Keratinocyte (primary cell): ENCODE measurements around the gene KAT6B. TPM values are rescaled to one million over a fixed set of nuclear protein-coding genes. Genes with fewer than 3 reads are reported as not detected.
"Not testable (repeated sequence)": the region's sequence is repeated elsewhere in the genome, so short reads cannot be mapped to it uniquely, and the experiment has no call there.

ENCODE experiments used
- DNase-seq: peaks from one replicate; pipeline ENCODE4 v3.0.0-alpha.2; 2011; ENCODE audit warnings: low read depth, missing footprints, low spot score
- FAIRE-seq: peaks from 2 replicates; lab custom pipeline; 2011; peaks lifted over from hg19 to GRCh38; lab: Jason Lieb, UNC
- H2AFZ ChIP-seq: 2 replicates; pipeline ENCODE4 v1.6.0; 2012; ENCODE audit warnings: low read length, control low read depth, inconsistent platforms; ENCODE audit not compliant: control insufficient read depth
- H3K27ac ChIP-seq: 2 replicates; pipeline ENCODE4 v1.5.1; 2011; ENCODE audit warnings: low read length; ENCODE audit not compliant: control insufficient read depth, insufficient read depth
- H3K27me3 ChIP-seq: 3 replicates; pipeline ENCODE4 v1.6.0; 2011; ENCODE audit warnings: low read length; ENCODE audit not compliant: control insufficient read depth, insufficient read depth; ENCODE audit errors: extremely low read depth
- H3K36me3 ChIP-seq, 2 experiments: 2 replicates in 1 of 2; 3 replicates in 1 of 2; pipeline ENCODE4 v1.5.1; 2011; ENCODE audit warnings: low read length in 2 of 2, mild to moderate bottlenecking in 1 of 2; ENCODE audit not compliant: control insufficient read depth in 2 of 2, insufficient read depth in 2 of 2; ENCODE audit errors: extremely low read depth in 1 of 2
- H3K4me1 ChIP-seq: 3 replicates; pipeline ENCODE4 v1.5.1; 2011; ENCODE audit warnings: low read length; ENCODE audit not compliant: control insufficient read depth, insufficient read depth; ENCODE audit errors: extremely low read depth
- H3K4me2 ChIP-seq: 3 replicates; pipeline ENCODE4 v1.6.0; 2011; ENCODE audit warnings: low read depth, low read length; ENCODE audit not compliant: control insufficient read depth, insufficient read depth; ENCODE audit errors: extremely low read depth
- H3K4me3 ChIP-seq, 3 experiments: fragments of 200-600 bp in 1 of 3; sonication (generic) in 1 of 3; 2 replicates in 2 of 3; 3 replicates in 1 of 3; pipeline ENCODE4 v1.5.1; 2011 to 2016; ENCODE audit warnings: low read length in 3 of 3, mild to moderate bottlenecking in 3 of 3, control low read depth in 2 of 3, inconsistent platforms in 1 of 3, low read depth in 1 of 3, mixed read lengths in 1 of 3, mixed run types in 1 of 3, moderate library complexity in 1 of 3; ENCODE audit not compliant: control insufficient read depth in 2 of 3, insufficient read depth in 2 of 3; ENCODE audit errors: extremely low read depth in 1 of 3
- H3K79me2 ChIP-seq: 2 replicates; pipeline ENCODE4 v1.6.0; 2012; ENCODE audit warnings: low read length; ENCODE audit not compliant: control insufficient read depth, insufficient read depth
- H3K9ac ChIP-seq: 3 replicates; pipeline ENCODE4 v1.6.0; 2011; ENCODE audit warnings: low read length; ENCODE audit not compliant: control insufficient read depth, insufficient read depth; ENCODE audit errors: extremely low read depth
- H3K9me1 ChIP-seq: 3 replicates; pipeline ENCODE4 v1.6.0; 2011; ENCODE audit warnings: low read length; ENCODE audit not compliant: control insufficient read depth, insufficient read depth; ENCODE audit errors: extremely low read depth
- H3K9me3 ChIP-seq: 2 replicates; pipeline ENCODE4 v1.5.1; 2012; ENCODE audit warnings: low read depth, low read length; ENCODE audit not compliant: control insufficient read depth
- H4K20me1 ChIP-seq: 3 replicates; pipeline ENCODE4 v1.6.0; 2011; ENCODE audit warnings: low read length; ENCODE audit not compliant: control insufficient read depth, insufficient read depth; ENCODE audit errors: extremely low read depth
- CTCF ChIP-seq, 3 experiments: IDR thresholded peaks in 1 of 3; conservative IDR thresholded peaks in 1 of 3; optimal IDR thresholded peaks in 1 of 3; 2 replicates in 2 of 3; 3 replicates in 1 of 3; pipeline versions ENCODE3 to v1.5.1; 2011; ENCODE audit warnings: low read length in 3 of 3, mild to moderate bottlenecking in 3 of 3, moderate library complexity in 2 of 3, control low read depth in 1 of 3, inconsistent platforms in 1 of 3; ENCODE audit not compliant: insufficient read depth in 2 of 3; ENCODE audit errors: extremely low read depth in 1 of 3
- EZH2 ChIP-seq: IDR thresholded peaks from one replicate; pipeline ENCODE4 v1.6.1; 2012; ENCODE audit warnings: inconsistent platforms, mild to moderate bottlenecking, low read length, moderate library complexity
- dilution Hi-C: fragments of 300-500 bp; cut with MboI; formaldehyde crosslinking; loops from one replicate; pipeline ENCODE4 v1.7.0; 2020; ENCODE audit warnings: low sequenced_read_pairs; ENCODE audit not compliant: extremely low pct_ligation_motif_present
- polyA plus RNA-seq, 5 experiments: library from polyadenylated mRNA; depleted of rRNA in 3 of 5; stranded (reverse) in 3 of 5; stranded (forward) in 1 of 5; unstranded in 1 of 5; fragments of >200 nt; gene quantifications; 1 replicate in 1 of 5; 2 replicates in 3 of 5; 3 replicates in 1 of 5; pipeline versions ENCODE4 v1.2.1 to v1.2.3, GENCODE V29; 2011 to 2012; ENCODE audit warnings: missing spikeins in 2 of 5, low read depth in 1 of 5, low replicate concordance in 1 of 5

Gene KAT6B
- polyA plus RNA-seq, 1 donor (not counting 4 experiments of a cell fraction or from before 2014, with no cell fraction given), result 2.9 TPM

- DNase-seq, result no peak
- Histone ChIP-seq H3K27me3 (no peaks in the 10 kb centered on the region), H3K79me2 (no peaks in the 10 kb centered on the region), H3K9me3 (no peaks in the 10 kb centered on the region), H2AFZ (no peak overlapping the region), H3K4me3 (no peak overlapping the region), H3K36me3 (no peaks in the 10 kb centered on the region), H3K9me1 (no peaks in the 10 kb centered on the region), H3K4me2 (no peak overlapping the region), H3K4me1 (no peaks in the 10 kb centered on the region), H4K20me1 (no peaks in the 10 kb centered on the region), H3K27ac (no peak overlapping the region), H3K9ac (no peak overlapping the region)
- FAIRE-seq, result no peak
- dilution Hi-C loops, result no loop called here
- TF ChIP-seq CTCF (optimal IDR thresholded peaks at IDR 0.05 in 1 of 3, IDR thresholded peaks at IDR 0.05 in 1 of 3, conservative IDR thresholded peaks at IDR 0.05 in 1 of 3; ENCODE audit: extremely low read depth in 1 of 3, insufficient read depth in 2 of 3, low read length in 3 of 3), result no peak
- TF ChIP-seq EZH2, result no peak
Measured at GRCh38 chr10:75050149-75050919, 223.9 kb downstream of the KAT6B start.

- DNase-seq (no peak), FAIRE-seq (no peak)
- Histone ChIP-seq H3K9me3 (no peaks in the 10 kb centered on the region), H3K4me3 (no peak overlapping the region), H3K27me3 (no peaks in the 10 kb centered on the region), H3K9ac (no peak overlapping the region), H3K4me2 (no peak overlapping the region), H4K20me1 (no peaks in the 10 kb centered on the region), H3K36me3 (no peaks in the 10 kb centered on the region), H3K79me2 (no peaks in the 10 kb centered on the region), H3K4me1 (no peaks in the 10 kb centered on the region), H3K9me1 (no peaks in the 10 kb centered on the region), H2AFZ (no peak overlapping the region), H3K27ac (no peak overlapping the region)
- no peak for TF ChIP-seq EZH2
- TF ChIP-seq CTCF (optimal IDR thresholded peaks at IDR 0.05 in 1 of 3, IDR thresholded peaks at IDR 0.05 in 1 of 3, conservative IDR thresholded peaks at IDR 0.05 in 1 of 3; ENCODE audit: extremely low read depth in 1 of 3, insufficient read depth in 2 of 3, low read length in 3 of 3), result no peak
- dilution Hi-C loops, result no loop called here
Measured at GRCh38 chr10:75051308-75051707, 224.9 kb downstream of the KAT6B start.

- H3K36me3 ChIP-seq, H2AFZ ChIP-seq, H3K9me3 ChIP-seq, dilution Hi-C loops, H3K4me3 ChIP-seq, H3K9me1 ChIP-seq, DNase-seq, H3K9ac ChIP-seq, H3K27me3 ChIP-seq, FAIRE-seq, H3K4me2 ChIP-seq, H3K27ac ChIP-seq, H4K20me1 ChIP-seq, H3K79me2 ChIP-seq: not testable (repeated sequence)
- H3K4me1 ChIP-seq, result peaks cover 10% of the 10 kb centered on the region
Measured at GRCh38 chr10:75055896-75056406, 229.6 kb downstream of the KAT6B start.
